ENCODE measurements around the gene FREM2.
A peak's percentile ranks its signal among the peaks of the same experiment; 100 is the strongest.

The FREM2 gene

DNA sequence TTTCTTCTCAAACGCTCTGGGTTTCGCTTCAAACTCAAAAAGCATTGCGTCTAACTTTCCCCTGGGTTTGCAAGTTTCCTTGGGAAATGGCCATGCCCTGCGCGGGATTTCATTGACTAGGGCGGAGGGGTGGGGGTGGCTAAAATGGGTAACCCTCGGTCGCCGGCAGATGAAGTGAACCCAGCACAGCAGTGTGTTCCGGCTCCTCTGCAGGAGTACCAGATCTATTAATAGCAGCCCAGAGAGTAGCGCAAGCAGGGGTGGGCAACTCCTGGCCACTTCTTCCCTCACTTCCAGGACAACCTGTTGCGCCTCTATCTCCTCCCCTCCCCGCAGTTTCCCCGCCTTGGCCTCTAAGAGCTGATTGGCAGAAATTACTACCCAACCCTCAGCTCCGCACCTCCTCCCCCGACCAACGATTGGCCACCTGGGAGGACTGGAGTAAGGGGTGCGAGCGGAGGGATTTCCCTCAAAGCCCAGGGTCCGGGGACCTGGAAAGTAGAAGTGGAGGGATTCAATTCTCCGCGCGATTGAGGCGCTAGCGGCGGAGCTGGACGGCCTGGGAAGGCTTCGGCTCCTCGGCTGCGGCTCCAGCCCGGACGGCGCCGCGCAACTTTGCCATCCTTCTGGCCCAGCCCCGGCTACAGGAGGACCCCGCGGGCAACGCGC is at the start of gene FREM2:
Gene FREM2, plus strand, starts transcription at position 501 of the 669 bp plus-strand sequence. CDS start 268 bp downstream, outside the sequence.
- no peak for DNase-seq (ENCODE audit: low spot score)

GRCh38 chr13:38637576-38637975 is 49.3 kb upstream of the FREM2 start:
- no peak for DNase-seq (ENCODE audit: low spot score)

DNA sequence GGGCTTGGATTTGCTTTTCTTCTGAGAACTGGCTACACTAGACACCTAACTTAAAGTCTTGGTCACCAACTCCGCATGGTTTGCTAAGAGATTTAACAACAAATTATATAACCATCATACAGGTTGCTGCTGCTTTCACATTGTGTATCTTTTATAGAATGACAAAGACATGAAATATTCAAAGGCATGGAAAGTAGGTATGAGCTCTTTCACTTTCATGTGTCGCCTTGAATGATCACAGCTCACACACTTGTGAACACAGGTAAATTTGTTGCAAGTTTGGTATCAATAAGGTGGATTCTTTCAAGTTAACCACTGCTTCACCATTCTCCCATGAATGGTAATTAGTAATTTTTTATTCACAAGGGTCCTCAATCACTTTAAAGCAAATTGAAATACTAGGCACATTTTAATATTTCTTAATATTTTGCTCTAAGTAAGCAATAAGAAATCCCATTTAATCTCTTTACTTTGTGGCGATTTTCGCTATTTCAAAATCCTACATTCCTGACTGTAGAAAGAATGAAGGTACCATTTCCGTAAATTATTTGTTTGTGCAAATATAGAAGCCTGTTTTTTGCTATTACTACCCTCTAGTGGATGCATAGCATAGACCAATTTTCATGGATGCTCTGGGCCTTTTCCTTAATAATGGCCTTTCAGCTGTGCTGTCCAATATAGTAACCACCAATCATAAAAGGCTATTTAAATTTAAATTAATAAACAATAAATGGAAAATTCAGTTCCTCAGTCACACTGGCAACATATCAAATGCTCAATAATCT is 45.5 kb upstream of the FREM2 start:
- peak; percentile 3 for DNase-seq (ENCODE audit: low spot score)

DNA sequence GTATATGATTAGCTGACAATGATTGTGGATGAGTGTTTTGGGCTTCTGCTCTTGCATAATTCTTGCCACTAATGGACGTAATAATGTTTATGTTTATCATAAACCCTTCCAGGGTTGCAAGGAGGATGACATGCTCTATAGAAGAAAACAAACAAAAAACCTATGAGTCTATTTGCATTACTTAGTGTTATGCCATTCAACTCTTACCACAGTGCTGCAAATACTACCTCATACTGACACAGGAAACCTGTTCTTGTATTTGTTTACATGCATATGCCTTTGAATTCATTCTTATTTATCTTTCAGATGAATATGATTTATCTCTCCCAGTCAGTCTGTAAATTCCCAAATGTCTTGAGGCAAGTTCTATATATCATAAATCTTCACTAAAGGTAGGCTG is 39.6 kb upstream of the FREM2 start:
- no peak for DNase-seq (ENCODE audit: low spot score)

- DNase-seq (ENCODE audit: low spot score), result no peak
These were observed 38.0 kb upstream of the FREM2 start for GRCh38 chr13:38648912-38649311.

- no peak for DNase-seq (ENCODE audit: low spot score)
These were observed 30.2 kb upstream of the FREM2 start for GRCh38 chr13:38656699-38657098.

DNA sequence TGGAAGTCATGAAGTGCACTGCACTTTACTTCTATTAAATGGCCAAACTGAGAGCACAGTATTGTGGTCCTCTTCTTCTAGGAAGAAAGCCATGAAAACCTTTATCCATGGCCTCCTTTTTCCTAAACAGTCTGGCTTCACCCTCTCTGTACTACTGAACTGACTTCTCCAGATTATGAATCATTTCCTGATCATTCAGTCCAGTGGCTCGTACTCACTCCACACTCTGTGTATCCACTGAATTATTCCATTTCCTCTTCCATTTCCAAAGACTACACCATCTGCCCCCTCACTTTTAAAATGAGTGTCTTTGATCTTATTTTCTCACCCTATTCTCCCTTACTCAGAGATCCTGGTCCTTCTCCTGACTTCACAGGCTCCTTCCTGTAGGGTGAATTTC is 29.7 kb upstream of the FREM2 start:
- no peak for DNase-seq (ENCODE audit: low spot score)

DNA sequence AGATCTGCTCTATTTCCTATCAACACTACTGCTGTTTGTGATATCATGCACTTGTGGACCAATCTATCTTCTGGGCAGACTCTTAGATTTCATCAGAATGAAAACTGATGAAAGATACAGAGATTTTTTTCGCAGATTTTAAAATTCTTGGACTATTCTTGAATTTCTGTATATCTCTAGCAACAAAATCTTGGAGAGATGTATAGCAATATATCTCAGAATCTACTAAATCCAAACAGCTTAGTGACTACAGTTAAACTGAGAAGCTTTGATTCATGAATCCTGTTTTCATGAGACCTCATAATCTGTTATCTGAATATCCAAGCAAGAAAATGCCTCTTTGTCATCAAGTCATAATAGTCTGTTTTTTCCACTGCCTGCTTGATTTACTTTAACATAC is 28.0 kb upstream of the FREM2 start:
- no peak for DNase-seq (ENCODE audit: low spot score)

DNA sequence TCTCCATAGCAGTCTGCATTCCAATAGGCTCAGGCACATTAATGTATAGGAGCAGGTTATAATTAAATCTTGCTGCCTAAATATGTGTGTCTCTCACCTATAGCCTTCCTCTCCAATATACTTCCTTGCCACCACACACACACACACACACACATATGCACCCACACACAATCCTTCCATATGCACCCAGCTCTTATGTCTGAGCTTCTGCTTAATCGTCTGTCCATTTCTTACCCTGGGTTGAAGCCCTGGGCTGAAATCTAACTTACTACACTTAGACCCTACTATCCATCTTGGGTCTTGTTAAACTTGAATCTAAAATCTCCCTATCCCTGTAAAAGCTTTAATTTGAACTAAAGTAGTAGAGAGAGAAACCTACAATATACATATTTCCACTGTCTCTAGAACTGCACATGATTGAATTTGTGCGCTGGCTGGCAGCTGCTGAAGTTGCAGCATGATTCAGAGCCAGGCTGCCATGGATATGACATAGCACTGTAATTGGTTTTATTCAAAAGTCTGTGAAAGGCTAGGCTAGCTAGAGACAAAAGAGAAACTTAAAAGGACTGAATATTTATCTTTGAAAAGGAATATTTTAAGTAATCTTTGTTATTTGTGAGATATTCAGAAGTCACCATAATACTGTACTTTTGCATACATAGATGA is 25.7 kb upstream of the FREM2 start:
- no peak for DNase-seq (ENCODE audit: low spot score)

- DNase-seq (ENCODE audit: low spot score), result no peak
These were observed 24.5 kb upstream of the FREM2 start for GRCh38 chr13:38662362-38662761.

GRCh38 chr13:38664906-38665305 is 22.0 kb upstream of the FREM2 start:
- DNase-seq (ENCODE audit: low spot score), result no peak

GRCh38 chr13:38667526-38668109 is 19.3 kb upstream of the FREM2 start:
- DNase-seq (ENCODE audit: low spot score), result no peak

DNA sequence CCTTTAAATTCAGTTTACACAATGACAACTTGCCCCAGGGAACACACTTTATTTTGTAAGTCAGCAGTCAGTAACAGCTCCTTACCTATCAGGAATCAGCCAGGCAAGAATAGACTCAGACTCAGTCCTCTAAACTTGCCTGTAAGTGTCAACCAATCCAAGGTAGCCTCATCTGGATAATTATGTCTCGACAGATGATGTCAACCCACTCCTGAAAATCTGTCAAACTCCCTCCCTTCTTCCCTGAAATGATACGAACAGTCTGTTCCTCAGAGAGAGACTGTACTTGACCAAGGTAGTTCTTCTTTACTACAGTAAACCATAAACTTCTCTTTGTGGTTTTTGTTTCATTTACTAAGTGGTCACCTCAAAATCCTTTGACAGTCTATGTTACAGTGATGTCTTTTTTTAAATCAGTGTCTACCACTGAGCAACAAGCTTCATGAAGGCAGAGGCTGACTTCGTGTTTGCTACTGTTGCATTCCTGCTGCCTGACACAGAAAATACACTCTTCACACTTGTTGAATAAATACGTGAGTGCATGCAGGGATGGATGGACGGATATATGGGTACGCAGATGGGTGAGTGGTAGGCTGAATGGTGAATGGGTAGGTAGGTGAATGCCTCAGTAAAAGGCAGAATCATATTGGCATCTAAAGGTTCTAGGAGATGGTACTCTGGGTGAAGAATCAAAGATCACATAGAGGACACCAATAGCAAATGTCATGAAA is 17.5 kb upstream of the FREM2 start:
- DNase-seq (ENCODE audit: low spot score), result no peak

- DNase-seq (ENCODE audit: low spot score), result no peak
These were observed 16.2 kb upstream of the FREM2 start for GRCh38 chr13:38670627-38671026.

- no peak for DNase-seq (ENCODE audit: low spot score)
These were observed 14.9 kb upstream of the FREM2 start for GRCh38 chr13:38671980-38672379.

DNA sequence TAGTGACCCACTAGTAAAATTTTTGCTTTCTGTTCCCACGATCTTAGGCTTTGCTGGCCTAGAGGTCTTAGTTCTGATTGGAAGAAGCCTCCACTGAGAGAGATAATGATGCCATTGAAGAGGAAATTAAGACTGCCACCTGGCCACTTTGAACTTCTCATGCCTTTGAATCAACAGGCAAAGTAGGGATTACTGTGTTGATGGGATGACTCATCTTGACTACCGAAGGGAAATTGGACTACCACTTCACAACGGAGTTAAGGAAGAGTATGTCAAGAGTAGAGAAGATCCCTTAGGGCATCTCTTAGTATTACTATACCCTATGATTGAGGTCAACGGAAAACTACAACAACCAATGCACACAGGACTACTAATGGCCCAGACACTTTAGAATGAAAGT is 12.7 kb upstream of the FREM2 start:
- no peak for DNase-seq (ENCODE audit: low spot score)

- DNase-seq (ENCODE audit: low spot score), result no peak
These were observed 6.0 kb upstream of the FREM2 start for GRCh38 chr13:38680912-38681311.

DNA sequence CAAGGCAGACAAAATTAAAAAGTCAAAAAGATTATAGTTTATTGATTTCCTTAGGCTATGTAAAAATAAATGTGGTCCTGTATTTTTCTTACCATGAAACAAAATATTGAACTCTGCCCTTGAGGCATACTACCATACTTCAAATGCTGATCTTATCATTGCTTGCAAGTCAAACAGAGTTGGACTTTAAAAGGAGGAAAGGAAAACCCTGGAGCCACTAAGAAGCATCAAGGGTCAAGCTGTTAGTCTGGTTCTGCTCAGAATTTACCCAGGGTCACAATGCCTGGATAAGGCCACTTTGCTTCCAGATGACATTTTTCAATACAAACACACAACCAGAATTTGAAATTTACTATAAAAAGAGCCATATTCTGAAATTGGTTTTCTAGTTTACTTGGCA is 2.2 kb upstream of the FREM2 start:
- no peak for DNase-seq (ENCODE audit: low spot score)

DNA sequence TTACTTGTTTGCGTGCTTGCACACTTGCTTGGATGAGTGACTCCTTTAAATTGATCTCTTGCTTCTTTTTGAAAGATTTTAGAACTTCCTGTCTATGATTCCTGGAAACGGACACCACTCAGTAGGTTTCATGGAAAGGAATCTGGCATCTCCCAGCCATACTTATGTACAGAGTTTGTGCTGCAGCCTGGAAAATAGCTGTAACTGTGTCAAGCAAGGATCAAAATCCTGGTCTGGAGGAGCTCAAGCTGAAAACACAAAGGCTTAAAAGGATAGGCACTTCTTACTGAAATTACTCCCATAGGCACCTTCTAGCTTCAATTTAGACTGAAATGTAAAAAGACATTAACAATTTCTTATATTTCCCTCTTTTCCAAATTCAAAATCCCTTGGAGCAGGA is 1.4 kb upstream of the FREM2 start:
- DNase-seq (ENCODE audit: low spot score), result no peak

DNA sequence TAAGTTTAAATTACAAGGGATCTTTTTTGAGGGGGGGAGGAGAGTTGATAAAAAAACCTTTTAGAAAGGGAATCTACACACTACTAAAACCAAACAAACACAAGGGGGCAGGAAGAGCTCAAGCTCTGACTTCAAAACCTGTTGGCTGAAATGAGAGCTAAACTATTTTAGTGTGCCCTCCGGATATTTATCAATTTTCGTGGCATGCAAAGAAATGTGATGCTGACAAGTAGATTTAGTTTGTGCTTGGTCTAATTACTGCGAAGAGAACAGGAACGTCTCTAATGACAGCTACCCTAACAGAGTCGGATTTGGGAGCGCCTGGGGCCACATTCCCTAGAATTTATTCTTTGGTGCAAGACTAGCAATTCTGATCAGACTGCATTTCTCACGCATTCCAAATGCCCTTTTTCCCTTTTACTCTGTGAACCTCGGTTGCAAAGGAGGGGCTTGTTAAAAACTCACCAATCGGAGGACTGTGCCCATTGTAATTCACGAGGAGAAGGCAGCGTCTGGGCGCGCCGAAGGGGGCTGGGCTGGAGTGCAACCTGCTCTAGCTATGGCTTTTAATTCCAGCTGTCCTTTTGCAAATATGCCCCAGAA is 802 bp upstream of the FREM2 start:
- no peak for DNase-seq (ENCODE audit: low spot score)

Measured in AG08396 (cell line).